Frontal cortex (tissue), 4 donors: ENCODE data around the gene RINL. TPM values are rescaled to one million over a fixed set of nuclear protein-coding genes. Genes with fewer than 3 reads are reported as not detected.
"Not testable (repeated sequence)": the region's sequence is repeated elsewhere in the genome, so short reads cannot be mapped to it uniquely, and the experiment has no call there.

ENCODE experiments used
- DNase-seq, 2 donors: peaks; one replicate each; pipeline ENCODE4 v3.0.0; 2012; ENCODE audit warnings: low spot score in 2 of 2
- FAIRE-seq: peaks from 2 replicates; lab custom pipeline; 2012; peaks lifted over from hg19 to GRCh38; lab: Jason Lieb, UNC
- total RNA-seq: library from RNA; depleted of rRNA; stranded (reverse); fragments of >200 nt; gene quantifications from one replicate; pipeline ENCODE4 v1.2.3, GENCODE V29; 2014
- donor health status: control.
- donor health status: control.
- donor health status: control.

The RINL gene
- total RNA-seq, 1 donor from 2014 or later = 5.3 TPM

DNA sequence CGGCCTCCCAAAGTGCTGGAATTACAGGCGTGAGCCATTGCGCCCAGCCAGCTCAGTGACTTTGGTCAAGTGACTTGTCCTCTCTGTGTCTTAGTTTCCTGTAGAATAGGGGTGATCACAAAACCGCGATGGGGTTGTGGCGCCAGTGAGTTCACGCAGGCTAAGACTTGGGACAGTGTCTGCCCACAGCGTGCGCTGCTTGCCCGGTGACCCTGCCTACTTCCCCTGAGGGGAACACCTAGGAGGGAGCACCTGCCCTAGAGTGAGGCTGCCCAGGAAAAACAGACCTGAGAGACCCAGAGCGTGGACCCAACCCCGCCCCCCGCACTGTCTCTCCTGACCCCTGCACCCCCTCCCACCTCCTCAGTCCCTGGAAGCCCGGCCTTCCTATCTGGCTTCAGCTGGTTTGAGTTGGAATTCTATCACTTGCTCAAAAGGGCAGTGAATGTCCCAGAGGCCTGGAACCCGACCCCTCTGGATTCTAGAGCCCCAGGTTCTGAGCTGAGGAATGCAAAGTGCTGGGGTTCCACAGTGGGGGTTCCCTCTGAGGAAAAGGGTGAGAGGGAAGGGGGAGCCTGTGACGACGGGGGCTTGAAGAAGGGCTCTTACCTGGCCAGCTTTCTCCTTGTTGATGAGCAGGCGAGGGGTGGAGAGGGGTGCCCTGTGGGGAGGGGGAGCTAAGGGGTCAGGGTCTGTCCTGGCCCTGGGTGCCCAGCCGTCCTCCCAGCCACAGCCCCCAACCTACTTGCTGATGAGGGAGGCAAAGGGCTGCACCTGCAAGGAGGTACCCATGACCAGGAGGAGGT, 2.2 kb upstream of the RINL start:
- DNase-seq (no peak), FAIRE-seq (no peak)

DNA sequence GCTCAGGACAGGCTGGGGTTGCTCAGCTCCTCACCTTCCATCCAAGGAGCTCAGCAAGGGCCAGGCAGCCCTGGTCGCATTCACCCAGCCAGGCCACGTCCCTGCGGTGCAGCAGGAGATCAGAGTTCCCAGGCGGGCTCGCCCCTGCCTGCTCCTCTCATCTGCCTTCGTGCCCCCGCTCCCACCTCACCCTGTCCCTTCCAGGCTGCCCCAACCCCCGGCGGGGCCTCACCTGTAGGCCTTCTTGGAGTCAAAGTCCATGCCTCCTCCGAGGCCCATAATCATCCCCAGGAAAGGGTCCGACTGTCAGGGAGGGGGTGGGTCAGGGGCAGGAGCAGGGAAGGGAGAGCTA, 1.3 kb upstream of the RINL start:
- FAIRE-seq = no peak
- DNase-seq = no peak

- FAIRE-seq = no peak
- DNase-seq = no peak
Observed at GRCh38 chr19:38878575-38879399, 712 bp upstream of the RINL start.

- DNase-seq = no peak
- no peak for FAIRE-seq
Observed at GRCh38 chr19:38875656-38876395, 2.2 kb downstream of the RINL start.

- DNase-seq, FAIRE-seq: not testable (repeated sequence)
Observed at GRCh38 chr19:38873400-38873799, 4.7 kb downstream of the RINL start.

GRCh38 chr19:38870612-38871011, 7.5 kb downstream of the RINL start:
- DNase-seq = no peak
- no peak for FAIRE-seq

GRCh38 chr19:38869836-38870607, 8.1 kb downstream of the RINL start:
- DNase-seq (peak; percentile 73 to 87), FAIRE-seq (no peak)

DNA sequence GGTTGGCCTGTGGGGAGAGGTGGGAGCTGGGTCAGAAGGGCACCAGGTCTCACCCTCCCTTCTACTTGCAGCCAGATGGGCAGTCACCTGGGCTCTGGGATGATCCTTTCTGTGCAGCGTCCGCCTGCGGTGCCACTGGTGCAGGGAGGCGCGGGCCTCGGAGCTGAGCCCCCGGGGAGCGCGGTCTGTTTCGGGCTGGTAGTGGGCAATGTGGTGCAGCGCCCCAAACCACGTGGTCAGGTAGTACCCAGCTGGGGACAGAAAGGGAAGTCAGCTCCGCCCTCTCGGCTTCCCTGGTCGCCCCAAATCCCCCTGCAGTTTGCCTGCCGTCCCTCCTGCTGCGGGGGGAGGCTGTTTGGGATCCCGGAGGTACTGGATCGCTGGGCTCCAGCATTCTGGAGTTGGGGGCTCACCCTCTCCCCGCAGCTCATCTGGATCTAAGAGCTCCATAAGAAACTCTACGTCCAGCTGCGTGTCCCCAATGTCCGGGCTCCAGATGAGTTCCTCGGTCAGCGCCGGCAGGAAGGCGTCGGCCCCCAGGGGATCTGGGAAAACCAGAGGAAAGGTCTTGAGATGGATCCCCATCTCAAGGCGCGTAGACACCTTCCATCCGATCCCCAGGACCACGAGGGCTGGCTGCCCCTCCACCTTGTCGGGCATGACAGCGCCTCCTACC, 8.8 kb downstream of the RINL start:
- peak in 1 of 2 donors; percentile 50 for DNase-seq
- no peak for FAIRE-seq

GRCh38 chr19:38868551-38868950, 9.5 kb downstream of the RINL start:
- DNase-seq (no peak), FAIRE-seq (no peak)

GRCh38 chr19:38867171-38867780, 10.8 kb downstream of the RINL start:
- DNase-seq = no peak
- peak; percentile 47 for FAIRE-seq

DNA sequence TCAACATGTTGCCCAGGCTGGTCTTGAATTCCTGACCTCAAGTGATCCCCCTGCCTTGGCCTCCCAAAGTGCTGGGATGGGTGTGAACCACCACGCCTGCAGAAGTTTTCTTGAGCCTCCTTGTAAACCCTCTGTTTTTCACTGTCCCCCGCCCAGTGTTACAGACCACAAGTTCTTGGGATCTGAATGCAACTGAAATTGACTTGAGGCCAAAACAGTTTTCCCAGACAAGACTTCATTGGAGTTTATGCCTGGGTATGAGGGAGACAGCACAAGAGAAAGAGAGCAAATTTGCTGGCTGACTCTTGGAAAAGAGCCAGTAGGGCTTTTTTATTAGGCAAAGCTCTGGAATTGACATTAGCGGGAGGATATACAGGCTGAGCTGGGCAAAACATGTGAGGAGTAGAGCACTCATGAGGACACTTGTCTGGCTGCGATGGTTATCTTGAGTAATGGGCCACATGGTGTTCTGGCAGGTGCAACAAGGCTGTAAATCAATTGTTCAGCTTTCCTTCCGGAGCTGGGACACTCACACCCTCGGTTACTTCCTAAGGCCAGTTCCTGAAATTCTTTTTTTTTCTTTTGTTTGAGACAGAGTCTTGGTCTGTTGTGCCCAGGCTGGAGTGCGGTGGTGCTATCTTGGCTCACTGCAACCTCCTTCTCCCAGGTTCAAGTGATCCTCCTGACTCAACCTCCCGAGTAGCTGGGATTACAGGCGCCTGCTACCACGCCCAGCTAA, 15.6 kb downstream of the RINL start:
- DNase-seq = no peak
- no peak for FAIRE-seq

- DNase-seq (no peak), FAIRE-seq (no peak)
Observed at GRCh38 chr19:38861368-38861767, 16.7 kb downstream of the RINL start.

DNA sequence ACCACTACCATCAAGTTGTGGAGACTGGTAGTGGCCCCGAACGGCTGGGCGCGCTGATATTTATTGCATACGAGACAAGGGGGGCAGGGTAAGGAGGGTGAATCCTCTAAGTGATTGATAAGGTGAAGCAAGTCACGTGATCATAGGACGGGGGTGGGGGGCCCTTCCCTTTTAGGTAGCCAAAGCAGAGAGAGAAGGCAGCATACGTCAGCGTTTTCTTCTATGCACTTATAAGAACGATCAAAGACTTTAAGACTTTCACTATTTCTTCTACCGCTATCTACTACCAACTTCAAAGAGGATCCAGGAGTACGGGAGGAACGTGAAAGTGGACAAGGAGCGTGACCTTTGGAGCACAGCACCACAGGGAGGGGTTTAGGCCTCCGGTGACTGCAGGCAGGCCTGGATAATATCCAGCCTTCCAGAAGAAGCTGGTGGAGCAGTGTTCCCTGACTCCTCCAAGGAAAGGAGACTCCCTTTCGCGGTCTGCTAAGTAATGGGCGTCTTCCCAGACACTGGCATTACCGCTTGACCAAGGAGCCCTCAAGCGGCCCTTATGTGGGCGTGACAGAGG, 18.4 kb downstream of the RINL start:
- FAIRE-seq = not testable (repeated sequence)

DNA sequence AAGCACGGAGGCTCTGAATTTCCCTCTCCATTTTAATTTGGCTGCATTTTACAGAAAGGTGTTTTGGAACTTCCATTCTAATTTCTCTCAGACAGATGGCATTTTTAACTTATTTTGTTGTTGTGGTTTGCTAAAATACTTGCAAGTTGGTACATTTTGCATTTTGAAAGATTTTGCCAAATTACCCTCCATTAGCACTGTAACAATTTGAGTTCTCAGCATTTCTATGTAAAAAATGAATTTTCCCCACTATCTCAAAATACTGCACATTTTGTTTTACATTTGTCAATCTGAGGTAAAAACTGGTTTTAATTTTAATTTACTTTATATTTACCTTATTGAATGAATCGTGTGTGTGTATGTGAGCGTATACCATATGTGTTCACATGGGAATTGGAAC, 21.3 kb downstream of the RINL start:
- no peak for FAIRE-seq

More for the DNA sequence above, 18.4 kb downstream of the RINL start:
- not testable (repeated sequence) for DNase-seq

GRCh38 chr19:38855751-38856150, 22.3 kb downstream of the RINL start:
- DNase-seq, FAIRE-seq: not testable (repeated sequence)

More for the DNA sequence above, 21.3 kb downstream of the RINL start:
- DNase-seq = no peak

GRCh38 chr19:38854961-38855360, 23.1 kb downstream of the RINL start:
- FAIRE-seq, DNase-seq: not testable (repeated sequence)

- FAIRE-seq = no peak
Observed at GRCh38 chr19:38853214-38853613, 24.9 kb downstream of the RINL start.

More at GRCh38 chr19:38853214-38853613, 24.9 kb downstream of the RINL start:
- DNase-seq = no peak
